ENCODE measurements around the gene TRIM62. TPM values are rescaled to one million over a fixed set of nuclear protein-coding genes. Genes with fewer than 3 reads are reported as not detected.

Gene TRIM62
- total RNA-seq, 3 donors from 2014 or later = 3.8 to 5.9 (median 4.5) TPM

DNA sequence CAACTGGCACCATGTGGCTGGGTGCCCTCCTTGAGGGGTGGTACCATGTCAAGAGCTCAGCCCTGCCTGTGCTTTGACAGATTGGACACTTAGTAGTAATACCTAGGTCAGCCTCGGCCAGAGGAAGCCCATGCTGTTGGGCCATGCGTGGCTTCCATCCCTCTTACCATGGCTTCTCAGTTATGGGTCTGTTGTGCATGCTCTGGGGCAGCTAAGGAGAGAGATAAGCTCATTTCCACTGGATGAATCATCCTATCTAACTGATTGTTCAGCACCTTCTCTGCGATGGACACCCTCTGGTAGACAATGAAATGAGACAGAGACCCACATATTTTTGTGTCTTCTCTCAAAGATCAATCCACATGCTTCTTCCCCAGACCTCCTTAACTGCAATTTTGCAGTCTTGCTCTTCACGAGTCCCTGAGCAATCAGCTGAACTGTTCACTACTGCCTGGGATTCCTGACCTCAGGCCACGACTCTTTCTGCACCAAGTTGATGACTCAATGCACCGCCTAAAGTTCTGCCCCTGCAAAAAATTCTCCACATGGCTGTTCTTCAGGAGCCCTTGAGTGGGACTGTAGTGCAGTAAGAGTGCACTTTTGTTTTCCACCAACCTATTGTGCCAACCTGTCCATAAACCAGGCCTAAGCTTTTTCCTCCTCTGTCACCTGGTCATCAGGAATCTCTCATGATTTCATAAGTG, 6.9 kb upstream of the TRIM62 start:
- Mint-ChIP-seq H3K4me1 (ENCODE audit: low read depth) (peaks cover 9% of the 10 kb centered on the region), H3K27me3 (ENCODE audit: low read depth) (peaks cover 18% of the 10 kb centered on the region), H3K9me3 (no peaks in the 10 kb centered on the region), H3K4me3 (no peak overlapping the region), H3K36me3 (ENCODE audit: insufficient read depth) (no peaks in the 10 kb centered on the region)
- DNase-seq (no peak), ATAC-seq (no peak)

DNA sequence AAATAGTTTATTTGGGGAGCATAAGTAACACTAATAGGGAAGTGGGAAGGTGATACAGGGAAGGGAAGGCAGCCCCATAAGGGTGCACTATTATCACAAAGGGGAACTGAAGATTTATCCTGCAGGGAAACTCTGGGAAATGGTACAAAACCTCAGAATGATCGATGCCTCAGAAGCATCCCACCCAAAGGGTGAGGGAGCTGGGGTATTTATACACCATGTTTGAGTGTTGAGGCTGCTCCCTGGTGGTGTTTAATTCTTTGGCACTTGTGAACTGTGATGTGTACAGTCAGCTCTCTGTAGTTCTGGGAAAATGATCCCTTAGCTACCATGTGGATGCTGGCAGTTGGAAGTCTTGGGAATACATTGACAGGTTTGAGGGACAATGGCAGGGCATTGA, 5.1 kb upstream of the TRIM62 start:
- no peaks in the 10 kb centered on the region for H3K9me3 Mint-ChIP-seq
- H3K4me3 Mint-ChIP-seq = no peak overlapping the region
- no peak for DNase-seq

DNA sequence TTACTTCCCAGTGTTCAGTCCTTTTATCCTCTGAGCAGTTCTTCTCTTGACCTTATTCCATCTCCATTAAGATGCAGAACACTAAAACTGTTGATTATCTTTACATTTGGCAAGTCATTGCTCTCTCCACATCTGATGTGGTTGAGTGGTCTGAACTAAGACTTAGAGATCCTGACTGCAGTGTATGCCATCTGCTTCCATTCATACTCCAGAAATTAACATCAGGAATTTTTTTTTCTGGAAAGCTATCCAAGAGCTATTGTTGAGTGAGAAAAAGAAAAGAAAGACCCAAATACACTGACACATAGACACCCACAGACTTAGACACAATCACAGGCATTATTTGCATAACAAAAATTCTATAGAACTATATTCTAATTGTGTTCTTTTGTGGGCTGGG, 3.7 kb upstream of the TRIM62 start:
- ATAC-seq (no peak), DNase-seq (no peak)
- Mint-ChIP-seq H3K27me3 (ENCODE audit: low read depth) (peaks cover 10% of the 10 kb centered on the region), H3K4me3 (no peak overlapping the region), H3K36me3 (ENCODE audit: insufficient read depth) (peaks cover under 1% of the 10 kb centered on the region), H3K4me1 (ENCODE audit: low read depth) (peaks cover 12% of the 10 kb centered on the region), H3K9me3 (no peaks in the 10 kb centered on the region)

More for the DNA sequence above, 5.1 kb upstream of the TRIM62 start:
- no peak for ATAC-seq
- Mint-ChIP-seq H3K36me3 (ENCODE audit: insufficient read depth) (no peaks in the 10 kb centered on the region), H3K4me1 (ENCODE audit: low read depth) (peaks cover 17% of the 10 kb centered on the region), H3K27me3 (ENCODE audit: low read depth) (peaks cover 11% of the 10 kb centered on the region)

DNA sequence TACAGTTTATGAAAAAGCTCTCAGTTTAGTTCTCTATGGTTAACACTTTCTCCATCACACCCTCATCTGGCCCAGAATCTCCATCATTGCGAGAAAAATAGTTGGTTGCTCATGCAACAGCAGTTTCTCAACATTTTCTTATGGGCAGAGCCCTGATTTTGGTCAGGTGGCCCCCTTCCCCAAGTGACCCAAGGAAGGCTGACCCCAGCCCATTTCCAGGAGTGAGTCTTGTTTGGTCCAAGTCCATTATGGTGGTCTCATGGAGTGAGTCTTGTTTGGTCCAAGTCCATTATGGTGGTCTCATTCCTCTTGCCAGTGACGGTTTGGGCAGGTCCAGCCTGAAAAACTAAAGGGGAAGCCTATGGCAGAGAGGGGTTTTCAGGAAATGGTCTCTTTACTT, 1.5 kb upstream of the TRIM62 start:
- H3K36me3 Mint-ChIP-seq (ENCODE audit: insufficient read depth) = peaks cover 2% of the 10 kb centered on the region
- DNase-seq (no peak), ATAC-seq (no peak)
- peaks cover 19% of the 10 kb centered on the region for H3K4me1 Mint-ChIP-seq (ENCODE audit: low read depth)
- H3K27me3 Mint-ChIP-seq (ENCODE audit: low read depth) = peaks cover 10% of the 10 kb centered on the region
- H3K9me3 Mint-ChIP-seq = no peaks in the 10 kb centered on the region
- peak overlapping the region; percentile 70 for H3K4me3 Mint-ChIP-seq

DNA sequence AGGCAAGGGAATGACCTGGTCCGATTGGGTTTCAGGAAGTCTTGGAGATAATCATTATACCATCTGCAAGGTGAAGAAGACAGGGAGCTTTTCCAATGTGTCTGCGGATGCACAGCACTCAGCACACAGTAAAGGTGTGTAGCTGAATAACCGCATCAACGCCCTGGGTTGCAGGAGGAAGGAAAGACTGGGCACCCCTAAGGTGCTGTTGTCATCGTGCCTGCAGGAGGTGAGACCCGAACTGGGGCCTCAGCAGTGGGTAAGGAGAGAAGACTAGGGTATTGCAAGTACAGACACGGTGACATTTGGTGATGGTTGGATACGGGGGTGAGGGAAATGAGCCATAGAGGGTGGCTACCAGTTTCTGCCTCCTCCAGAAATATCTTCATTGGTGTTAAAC, 1.1 kb upstream of the TRIM62 start:
- Mint-ChIP-seq H3K4me3 (peak overlapping the region; percentile 70), H3K9me3 (no peaks in the 10 kb centered on the region), H3K36me3 (ENCODE audit: insufficient read depth) (peaks cover 2% of the 10 kb centered on the region), H3K4me1 (ENCODE audit: low read depth) (peaks cover 19% of the 10 kb centered on the region), H3K27me3 (ENCODE audit: low read depth) (peaks cover 10% of the 10 kb centered on the region)
- ATAC-seq (no peak), DNase-seq (no peak)

DNA sequence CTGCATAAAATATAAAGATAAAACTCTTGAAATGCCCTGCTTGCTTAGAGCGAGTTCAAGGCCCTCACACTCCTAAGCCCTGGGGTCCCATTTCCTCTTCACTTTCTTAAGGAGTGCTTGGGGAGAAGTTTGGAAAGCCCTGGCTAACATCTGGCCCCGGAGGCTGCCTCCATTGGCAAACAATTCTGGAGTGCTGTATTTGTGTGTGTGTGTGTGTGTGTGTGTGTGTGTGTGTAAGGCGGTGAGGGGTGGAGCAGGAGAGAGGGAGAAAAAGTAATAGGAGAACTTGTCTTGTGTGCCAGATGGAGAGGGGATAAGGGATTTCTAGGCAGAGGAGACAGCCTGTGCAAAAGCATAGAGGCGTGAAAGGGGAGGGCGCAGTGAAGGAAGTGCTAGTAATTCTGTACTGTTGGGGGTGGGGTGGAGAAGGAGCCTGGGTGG, 578 bp upstream of the TRIM62 start:
- no peaks in the 10 kb centered on the region for H3K9me3 Mint-ChIP-seq

DNA sequence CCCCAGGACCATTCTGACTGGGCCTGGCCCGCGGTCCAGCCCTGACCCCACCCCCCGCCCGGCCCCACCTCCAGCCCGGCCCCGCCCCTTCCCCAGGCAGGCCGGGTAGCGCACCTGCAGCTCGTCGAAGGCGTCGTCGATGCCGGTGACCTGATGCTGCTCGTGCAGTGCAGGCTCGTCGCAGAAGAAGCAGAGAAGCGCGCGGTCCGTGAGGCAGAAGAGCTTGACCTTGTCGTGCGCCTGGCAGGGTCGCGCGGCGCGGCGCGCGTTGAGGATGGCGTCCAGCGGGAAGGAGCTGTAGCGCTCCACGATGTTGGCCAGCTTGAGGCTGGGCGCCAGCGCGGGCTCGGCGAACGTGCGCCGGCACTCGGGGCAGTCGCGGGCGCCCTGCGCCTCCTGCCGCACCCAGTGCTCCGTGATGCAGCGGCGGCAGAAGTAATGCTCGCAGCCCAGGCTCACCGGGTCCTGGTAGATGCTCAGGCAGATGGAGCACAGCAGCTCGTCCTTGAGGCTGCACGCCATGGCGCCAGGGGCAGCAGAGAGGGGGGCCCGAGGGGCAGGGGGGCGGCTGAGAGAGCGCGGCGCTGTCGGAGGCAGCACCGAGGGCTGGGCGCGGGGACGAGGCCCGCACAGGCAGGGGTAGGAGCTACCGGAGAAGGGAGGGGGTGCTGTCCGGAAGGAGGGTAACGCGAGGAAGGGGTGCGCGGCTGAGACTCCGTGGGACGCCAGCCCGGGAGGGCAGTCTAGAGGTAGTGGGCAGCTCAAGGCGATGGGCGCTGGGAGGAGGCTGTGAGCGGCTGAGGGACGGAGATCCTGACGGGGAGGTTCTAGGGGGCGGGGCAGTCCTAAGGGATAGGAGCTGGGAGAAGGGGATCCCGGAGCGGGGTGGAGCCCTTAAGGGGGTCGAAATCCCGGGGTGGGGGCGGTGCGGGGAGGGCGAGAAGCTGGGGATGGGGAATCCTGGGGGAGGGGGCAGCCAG, 642 bp downstream of the TRIM62 start:
- ATAC-seq = peak; percentile 89 to 92
- H3K27me3 Mint-ChIP-seq (ENCODE audit: low read depth) = peaks cover 10% of the 10 kb centered on the region
- peaks cover 2% of the 10 kb centered on the region for H3K36me3 Mint-ChIP-seq (ENCODE audit: insufficient read depth)
- H3K4me3 Mint-ChIP-seq = peak overlapping the region; percentile 85
- H3K4me1 Mint-ChIP-seq (ENCODE audit: low read depth) = peaks cover 21% of the 10 kb centered on the region
- no peaks in the 10 kb centered on the region for H3K9me3 Mint-ChIP-seq
- peak; percentile 76 for DNase-seq

More for the DNA sequence above, 578 bp upstream of the TRIM62 start:
- ATAC-seq (no peak), DNase-seq (no peak)
- Mint-ChIP-seq H3K4me1 (ENCODE audit: low read depth) (peaks cover 19% of the 10 kb centered on the region), H3K36me3 (ENCODE audit: insufficient read depth) (peaks cover 2% of the 10 kb centered on the region), H3K4me3 (peak overlapping the region; percentile 70), H3K27me3 (ENCODE audit: low read depth) (peaks cover 10% of the 10 kb centered on the region)

DNA sequence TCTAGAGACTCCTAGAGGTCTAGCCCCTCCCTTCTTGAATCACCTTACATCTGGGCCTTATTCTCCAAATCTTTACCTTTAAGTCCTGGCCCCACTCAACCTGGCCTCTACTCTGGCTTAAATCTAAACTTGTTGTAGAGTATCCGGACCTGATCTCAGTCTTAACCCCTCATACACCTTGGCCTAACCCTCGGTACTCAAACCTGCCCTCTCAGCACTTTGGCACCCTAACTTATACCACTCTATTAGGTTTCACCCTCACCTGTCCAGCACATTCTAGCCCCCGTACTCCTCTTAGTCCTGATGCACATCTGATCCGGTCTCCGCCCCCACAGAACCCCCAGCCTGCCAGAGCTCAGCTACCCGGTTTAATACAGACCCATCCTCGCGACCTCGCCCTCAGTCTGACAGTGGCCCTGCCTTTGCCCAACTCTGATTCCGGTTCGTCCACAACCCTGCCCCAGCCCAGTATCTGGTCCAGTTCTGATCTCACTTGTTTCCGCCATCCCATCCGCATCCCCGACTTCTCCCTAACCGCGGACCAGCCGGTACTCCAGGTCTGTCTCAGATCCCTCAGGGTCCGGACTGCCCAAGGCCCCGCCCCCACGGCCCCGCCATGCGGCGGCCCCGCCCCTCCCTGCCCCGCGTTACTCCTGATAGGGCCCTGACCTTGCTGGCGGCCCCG, 1.5 kb downstream of the TRIM62 start:
- peaks cover 4% of the 10 kb centered on the region for H3K36me3 Mint-ChIP-seq (ENCODE audit: insufficient read depth)
- no peak for ATAC-seq
- DNase-seq = no peak
- H3K4me1 Mint-ChIP-seq (ENCODE audit: low read depth) = peaks cover 21% of the 10 kb centered on the region
- H3K27me3 Mint-ChIP-seq (ENCODE audit: low read depth) = peaks cover 7% of the 10 kb centered on the region
- H3K9me3 Mint-ChIP-seq = no peaks in the 10 kb centered on the region
- peak overlapping the region; percentile 85 for H3K4me3 Mint-ChIP-seq

DNA sequence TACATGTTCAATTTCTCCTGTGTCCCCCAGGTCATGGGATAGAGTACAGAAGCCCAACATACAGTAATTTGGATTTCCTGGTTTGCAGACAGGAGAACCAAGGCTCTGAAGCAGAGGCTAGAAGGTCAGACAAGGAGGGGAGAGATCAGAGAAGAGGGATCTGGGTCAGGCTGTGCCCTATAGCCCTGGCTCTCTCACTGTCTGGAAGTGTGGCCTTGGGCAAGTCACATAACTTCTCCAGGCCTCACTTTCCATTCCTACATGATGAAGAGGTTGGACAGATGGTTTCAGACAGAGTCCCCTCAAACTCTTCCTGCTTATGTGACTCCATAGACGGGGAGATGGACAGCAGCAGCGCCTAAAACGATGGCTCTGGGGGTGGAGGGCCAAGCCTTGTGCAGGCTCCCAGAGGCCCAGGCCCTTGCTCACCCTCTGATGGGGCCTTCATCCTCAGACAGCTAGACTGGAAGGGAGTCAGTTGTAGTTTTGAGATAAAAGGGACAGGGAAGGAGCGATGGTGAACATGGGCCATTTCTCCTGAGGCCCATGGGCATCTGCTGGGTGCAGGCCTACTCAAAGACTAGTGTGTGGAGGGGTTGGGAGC, 2.9 kb downstream of the TRIM62 start:
- peaks cover 4% of the 10 kb centered on the region for H3K36me3 Mint-ChIP-seq (ENCODE audit: insufficient read depth)
- peaks cover 21% of the 10 kb centered on the region for H3K4me1 Mint-ChIP-seq (ENCODE audit: low read depth)
- ATAC-seq = no peak
- no peak overlapping the region for H3K4me3 Mint-ChIP-seq
- H3K27me3 Mint-ChIP-seq (ENCODE audit: low read depth) = peaks cover 7% of the 10 kb centered on the region
- DNase-seq = no peak
- no peaks in the 10 kb centered on the region for H3K9me3 Mint-ChIP-seq

DNA sequence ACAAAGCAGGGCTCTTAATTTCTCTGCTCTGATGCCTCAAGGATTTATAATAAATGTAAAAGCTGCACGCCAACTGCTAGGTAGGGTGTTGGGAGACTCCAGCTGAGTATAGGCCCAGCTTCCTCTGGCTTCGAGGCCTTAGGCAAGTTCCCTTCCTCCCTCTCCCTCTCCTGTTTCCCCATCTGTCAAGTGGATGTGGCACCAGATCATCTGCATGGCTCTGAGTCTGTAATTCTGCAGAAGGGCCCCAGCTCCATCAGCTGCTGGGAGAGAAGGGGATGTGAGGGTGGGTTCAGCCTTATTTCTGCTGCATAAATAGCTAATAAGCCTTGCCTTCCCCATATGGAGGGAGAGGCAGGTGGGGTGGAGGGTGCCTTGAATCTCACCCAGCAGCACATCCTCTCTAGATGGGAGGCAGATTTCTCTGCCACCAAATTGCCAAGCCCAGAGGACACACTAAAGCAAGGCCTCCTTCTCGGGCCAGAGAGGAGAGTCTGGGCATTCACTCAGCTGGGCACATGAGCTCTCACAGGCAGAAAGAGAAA, 3.8 kb downstream of the TRIM62 start:
- Mint-ChIP-seq H3K4me1 (ENCODE audit: low read depth) (peaks cover 25% of the 10 kb centered on the region), H3K36me3 (ENCODE audit: insufficient read depth) (peaks cover 4% of the 10 kb centered on the region), H3K4me3 (no peak overlapping the region), H3K9me3 (no peaks in the 10 kb centered on the region), H3K27me3 (ENCODE audit: low read depth) (peaks cover 7% of the 10 kb centered on the region)
- DNase-seq (no peak), ATAC-seq (no peak)

DNA sequence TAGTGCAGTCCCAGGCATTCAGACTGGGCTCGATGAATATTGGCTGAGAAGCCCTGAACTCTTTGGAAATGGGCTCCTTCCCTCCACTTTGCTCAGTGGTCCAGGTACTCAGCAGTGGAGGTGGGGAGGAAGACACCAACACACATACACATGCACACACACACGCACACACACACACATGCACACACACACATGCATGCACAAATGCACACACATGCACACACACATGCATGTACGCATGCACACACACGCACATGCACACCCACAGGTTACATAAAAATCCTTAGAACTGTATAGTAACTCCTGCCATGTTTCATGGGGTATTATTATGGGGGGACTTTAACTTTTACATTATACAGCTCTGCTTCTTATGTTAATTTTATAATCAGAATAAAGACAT, 5.0 kb downstream of the TRIM62 start:
- H3K4me1 Mint-ChIP-seq (ENCODE audit: low read depth) = peaks cover 27% of the 10 kb centered on the region
- ATAC-seq (no peak), DNase-seq (no peak)
- H3K36me3 Mint-ChIP-seq (ENCODE audit: insufficient read depth) = peaks cover 4% of the 10 kb centered on the region
- H3K4me3 Mint-ChIP-seq = no peak overlapping the region
- H3K27me3 Mint-ChIP-seq (ENCODE audit: low read depth) = no peaks in the 10 kb centered on the region
- H3K9me3 Mint-ChIP-seq = no peaks in the 10 kb centered on the region

DNA sequence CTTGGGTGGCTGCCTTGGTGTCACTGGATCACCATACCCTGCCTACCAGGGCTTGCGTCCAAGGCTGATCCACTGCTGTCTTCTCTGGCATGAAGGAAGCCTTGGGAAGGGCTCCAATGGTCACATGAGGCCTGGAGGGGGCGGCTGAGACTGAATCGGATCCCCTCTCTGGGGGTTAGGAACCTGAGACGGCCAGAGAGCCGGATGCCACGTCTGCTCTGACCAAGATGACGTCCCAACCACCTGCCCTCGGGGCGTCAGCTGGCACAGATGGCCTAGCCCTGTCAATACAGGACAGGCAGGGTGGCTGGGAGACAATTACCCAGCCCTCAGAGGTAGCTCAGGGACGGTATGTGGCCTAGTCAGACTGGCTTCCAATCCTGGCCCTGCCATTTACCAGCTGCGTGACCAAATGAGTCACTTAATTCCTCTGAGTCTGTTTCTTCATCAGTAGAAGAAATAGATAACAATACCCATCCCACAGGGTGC, 5.4 kb downstream of the TRIM62 start:
- no peak for ATAC-seq
- no peak overlapping the region for H3K4me3 Mint-ChIP-seq

DNA sequence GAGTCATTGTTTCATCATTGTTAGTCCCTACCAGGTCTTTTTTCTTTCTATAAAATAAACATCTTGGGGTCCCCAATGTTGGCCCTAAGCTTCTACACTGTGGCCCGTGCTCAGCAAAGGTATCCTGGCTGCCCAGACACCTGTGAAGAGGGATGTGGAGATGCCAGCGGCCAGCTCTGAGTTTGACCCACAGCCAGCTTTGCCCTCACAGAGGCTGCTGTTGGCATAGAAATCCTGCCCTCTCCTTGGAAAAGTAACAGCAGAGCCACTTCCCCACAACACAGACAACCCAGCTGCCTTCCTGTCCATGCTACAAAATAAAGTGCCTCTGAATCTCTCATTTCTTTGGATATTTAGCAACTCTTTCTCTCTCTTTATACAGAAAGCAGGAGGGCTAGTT, 6.0 kb downstream of the TRIM62 start:
- ATAC-seq (no peak), DNase-seq (no peak)
- no peak overlapping the region for H3K4me3 Mint-ChIP-seq
- no peaks in the 10 kb centered on the region for H3K27me3 Mint-ChIP-seq (ENCODE audit: low read depth)
- peaks cover 25% of the 10 kb centered on the region for H3K4me1 Mint-ChIP-seq (ENCODE audit: low read depth)
- H3K9me3 Mint-ChIP-seq = no peaks in the 10 kb centered on the region
- peaks cover 4% of the 10 kb centered on the region for H3K36me3 Mint-ChIP-seq (ENCODE audit: insufficient read depth)

More for the DNA sequence above, 5.4 kb downstream of the TRIM62 start:
- peaks cover 4% of the 10 kb centered on the region for H3K36me3 Mint-ChIP-seq (ENCODE audit: insufficient read depth)
- H3K27me3 Mint-ChIP-seq (ENCODE audit: low read depth) = no peaks in the 10 kb centered on the region
- no peak for DNase-seq
- no peaks in the 10 kb centered on the region for H3K9me3 Mint-ChIP-seq
- H3K4me1 Mint-ChIP-seq (ENCODE audit: low read depth) = peaks cover 27% of the 10 kb centered on the region

Data from activated T-cell treated with anti-CD3 and anti-CD28 coated beads, Interleukin-2, amount 50 U/mL, for 4 hours (primary cell).